ENCODE data around the gene APOBEC3H.

The APOBEC3H gene

GRCh38 chr22:39098576-39098975, 1.5 kb downstream of the APOBEC3H start:
- WGBS (ENCODE audit: insufficient coverage), result 100% methylated on average over 7 of the region's 8 CpGs
- no peak overlapping the region for H3K27ac ChIP-seq (ENCODE audit: insufficient read depth in 1 of 2, low read depth in 1 of 2, low read length in 2 of 2, poor library complexity in 1 of 2, severe bottlenecking in 2 of 2)

GRCh38 chr22:39101226-39101625, 4.2 kb downstream of the APOBEC3H start:
- ChIA-PET CTCF (no interaction called here), POLR2A (no interaction called here)
- no peaks in the 10 kb centered on the region for H3K9me3 ChIP-seq (ENCODE audit: control extremely low read depth in 1 of 5, control insufficient read depth in 4 of 5, insufficient read depth in 2 of 5, low read depth in 1 of 5, low read length in 4 of 5)
- peaks cover 0 to 15% (median 10%) of the 10 kb centered on the region in 4 experiments for H3K4me1 ChIP-seq (ENCODE audit: control extremely low read depth in 1 of 4, control insufficient read depth in 4 of 4, insufficient read depth in 4 of 4, low read length in 3 of 4)
- WGBS (ENCODE audit: insufficient coverage), result 93% methylated on average over 7 of the region's 13 CpGs
- DNase-seq, result no peak
- H3K27ac ChIP-seq (ENCODE audit: insufficient read depth in 1 of 2, low read depth in 1 of 2, low read length in 2 of 2, poor library complexity in 1 of 2, severe bottlenecking in 2 of 2), result no peak overlapping the region
- H3K4me3 ChIP-seq (ENCODE audit: control insufficient read depth in 1 of 7, extremely low read depth in 1 of 7, insufficient read depth in 4 of 7, low read depth in 2 of 7, low read length in 6 of 7), result no peak overlapping the region
- no peaks in the 10 kb centered on the region for H3K27me3 ChIP-seq (replicated peaks in 2 of 5; ENCODE audit: control insufficient read depth in 4 of 5, insufficient read depth in 5 of 5, low read length in 4 of 5)
- no peaks in the 10 kb centered on the region for H3K36me3 ChIP-seq (ENCODE audit: control insufficient read depth in 4 of 4, insufficient read depth in 4 of 4, low read length in 3 of 4)

More at GRCh38 chr22:39098576-39098975, 1.5 kb downstream of the APOBEC3H start:
- Histone ChIP-seq H3K4me1 (ENCODE audit: control extremely low read depth in 1 of 4, control insufficient read depth in 4 of 4, insufficient read depth in 4 of 4, low read length in 3 of 4) (peaks cover 0 to 15% (median 10%) of the 10 kb centered on the region in 4 experiments), H3K27me3 (replicated peaks in 2 of 5; ENCODE audit: control insufficient read depth in 4 of 5, insufficient read depth in 5 of 5, low read length in 4 of 5) (no peaks in the 10 kb centered on the region), H3K36me3 (ENCODE audit: control insufficient read depth in 4 of 4, insufficient read depth in 4 of 4, low read length in 3 of 4) (no peaks in the 10 kb centered on the region), H3K4me3 (ENCODE audit: control insufficient read depth in 1 of 7, extremely low read depth in 1 of 7, insufficient read depth in 4 of 7, low read depth in 2 of 7, low read length in 6 of 7) (no peak overlapping the region), H3K9me3 (ENCODE audit: control extremely low read depth in 1 of 5, control insufficient read depth in 4 of 5, insufficient read depth in 2 of 5, low read depth in 1 of 5, low read length in 4 of 5) (no peaks in the 10 kb centered on the region)
- ChIA-PET CTCF (interaction anchor here (0.5 to 2.1 kb wide), 3 partner anchors 13 to 117 kb away, joined by 3 to 5 read pairs (median 3); partner anchors contain the start of gene APOBEC3B), POLR2A (no interaction called here)
- no peak for DNase-seq

GRCh38 chr22:39103431-39103830, 6.4 kb downstream of the APOBEC3H start:
- WGBS (ENCODE audit: insufficient coverage), result 93% methylated on average over 2 of the region's 2 CpGs
- POLR2A ChIA-PET, result no interaction called here
- CTCF ChIA-PET, result no interaction called here

GRCh38 chr22:39106326-39106725, 9.3 kb downstream of the APOBEC3H start:
- WGBS (ENCODE audit: insufficient coverage), result 100% methylated on average over 2 of the region's 2 CpGs
- no peak overlapping the region for H3K27ac ChIP-seq (ENCODE audit: insufficient read depth in 1 of 2, low read depth in 1 of 2, low read length in 2 of 2, poor library complexity in 1 of 2, severe bottlenecking in 2 of 2)
- H3K9me3 ChIP-seq (ENCODE audit: control extremely low read depth in 1 of 5, control insufficient read depth in 4 of 5, insufficient read depth in 2 of 5, low read depth in 1 of 5, low read length in 4 of 5), result no peaks in the 10 kb centered on the region
- peaks cover 0 to 9% (median 7%) of the 10 kb centered on the region in 4 experiments for H3K4me1 ChIP-seq (ENCODE audit: control extremely low read depth in 1 of 4, control insufficient read depth in 4 of 4, insufficient read depth in 4 of 4, low read length in 3 of 4)
- ChIA-PET CTCF (interaction anchor here (0.6 kb wide), 1 partner anchor 336 kb away, joined by 4 read pairs; no protein-coding TSS in a partner anchor), POLR2A (interaction anchor here (0.5 kb wide), 1 partner anchor 31 kb away, joined by 3 read pairs; no protein-coding TSS in a partner anchor)
- H3K27me3 ChIP-seq (replicated peaks in 2 of 5; ENCODE audit: control insufficient read depth in 4 of 5, insufficient read depth in 5 of 5, low read length in 4 of 5), result no peaks in the 10 kb centered on the region
- no peak for DNase-seq
- no peak overlapping the region for H3K4me3 ChIP-seq (ENCODE audit: control insufficient read depth in 1 of 7, extremely low read depth in 1 of 7, insufficient read depth in 4 of 7, low read depth in 2 of 7, low read length in 6 of 7)
- no peaks in the 10 kb centered on the region for H3K36me3 ChIP-seq (ENCODE audit: control insufficient read depth in 4 of 4, insufficient read depth in 4 of 4, low read length in 3 of 4)

More at GRCh38 chr22:39103431-39103830, 6.4 kb downstream of the APOBEC3H start:
- no peaks in the 10 kb centered on the region for H3K36me3 ChIP-seq (ENCODE audit: control insufficient read depth in 4 of 4, insufficient read depth in 4 of 4, low read length in 3 of 4)
- H3K27me3 ChIP-seq (replicated peaks in 2 of 5; ENCODE audit: control insufficient read depth in 4 of 5, insufficient read depth in 5 of 5, low read length in 4 of 5), result no peaks in the 10 kb centered on the region
- H3K4me1 ChIP-seq (ENCODE audit: control extremely low read depth in 1 of 4, control insufficient read depth in 4 of 4, insufficient read depth in 4 of 4, low read length in 3 of 4), result no peaks in the 10 kb centered on the region
- no peak overlapping the region for H3K27ac ChIP-seq (ENCODE audit: insufficient read depth in 1 of 2, low read depth in 1 of 2, low read length in 2 of 2, poor library complexity in 1 of 2, severe bottlenecking in 2 of 2)
- DNase-seq, result no peak
- H3K4me3 ChIP-seq (ENCODE audit: control insufficient read depth in 1 of 7, extremely low read depth in 1 of 7, insufficient read depth in 4 of 7, low read depth in 2 of 7, low read length in 6 of 7), result no peak overlapping the region
- no peaks in the 10 kb centered on the region for H3K9me3 ChIP-seq (ENCODE audit: control extremely low read depth in 1 of 5, control insufficient read depth in 4 of 5, insufficient read depth in 2 of 5, low read depth in 1 of 5, low read length in 4 of 5)

GRCh38 chr22:39108487-39108886, 11.4 kb downstream of the APOBEC3H start:
- 98% methylated on average over 4 of the region's 4 CpGs for WGBS (ENCODE audit: insufficient coverage)
- no peak overlapping the region for H3K27ac ChIP-seq (ENCODE audit: insufficient read depth in 1 of 2, low read depth in 1 of 2, low read length in 2 of 2, poor library complexity in 1 of 2, severe bottlenecking in 2 of 2)
- ChIA-PET POLR2A (no interaction called here), CTCF (interaction anchor here (0.9 to 1.2 kb wide), 2 partner anchors 65 to 102 kb away, joined by 3 read pairs; no protein-coding TSS in a partner anchor)
- no peak overlapping the region for H3K4me3 ChIP-seq (ENCODE audit: control insufficient read depth in 1 of 7, extremely low read depth in 1 of 7, insufficient read depth in 4 of 7, low read depth in 2 of 7, low read length in 6 of 7)
- H3K36me3 ChIP-seq (ENCODE audit: control insufficient read depth in 4 of 4, insufficient read depth in 4 of 4, low read length in 3 of 4), result no peaks in the 10 kb centered on the region
- no peaks in the 10 kb centered on the region for H3K27me3 ChIP-seq (replicated peaks in 2 of 5; ENCODE audit: control insufficient read depth in 4 of 5, insufficient read depth in 5 of 5, low read length in 4 of 5)
- H3K4me1 ChIP-seq (ENCODE audit: control extremely low read depth in 1 of 4, control insufficient read depth in 4 of 4, insufficient read depth in 4 of 4, low read length in 3 of 4), result peaks cover 0 to 12% (median 7%) of the 10 kb centered on the region in 4 experiments
- no peak for DNase-seq
- H3K9me3 ChIP-seq (ENCODE audit: control extremely low read depth in 1 of 5, control insufficient read depth in 4 of 5, insufficient read depth in 2 of 5, low read depth in 1 of 5, low read length in 4 of 5), result no peaks in the 10 kb centered on the region

GRCh38 chr22:39109361-39109760, 12.3 kb downstream of the APOBEC3H start:
- Histone ChIP-seq H3K27me3 (replicated peaks in 2 of 5; ENCODE audit: control insufficient read depth in 4 of 5, insufficient read depth in 5 of 5, low read length in 4 of 5) (no peaks in the 10 kb centered on the region), H3K36me3 (ENCODE audit: control insufficient read depth in 4 of 4, insufficient read depth in 4 of 4, low read length in 3 of 4) (no peaks in the 10 kb centered on the region), H3K4me3 (ENCODE audit: control insufficient read depth in 1 of 7, extremely low read depth in 1 of 7, insufficient read depth in 4 of 7, low read depth in 2 of 7, low read length in 6 of 7) (no peak overlapping the region), H3K4me1 (ENCODE audit: control extremely low read depth in 1 of 4, control insufficient read depth in 4 of 4, insufficient read depth in 4 of 4, low read length in 3 of 4) (peaks cover 0 to 12% (median 7%) of the 10 kb centered on the region in 4 experiments), H3K27ac (ENCODE audit: insufficient read depth in 1 of 2, low read depth in 1 of 2, low read length in 2 of 2, poor library complexity in 1 of 2, severe bottlenecking in 2 of 2) (no peak overlapping the region), H3K9me3 (ENCODE audit: control extremely low read depth in 1 of 5, control insufficient read depth in 4 of 5, insufficient read depth in 2 of 5, low read depth in 1 of 5, low read length in 4 of 5) (no peaks in the 10 kb centered on the region)
- DNase-seq, result peak in 2 of 3 donors; percentile 47 to 51
- 14% methylated on average over 7 of the region's 9 CpGs for WGBS (ENCODE audit: insufficient coverage)
- CTCF ChIA-PET, result interaction anchor here (1.9 kb wide), 1 partner anchor 96 kb away, joined by 6 read pairs; no protein-coding TSS in a partner anchor
- POLR2A ChIA-PET, result interaction anchor here (0.9 kb wide), 1 partner anchor 338 kb away, joined by 4 read pairs; no protein-coding TSS in a partner anchor
